SW480 (cell line): Measurements from ENCODE around the gene EVPL.
A peak's percentile ranks its signal among the peaks of the same experiment; 100 is the strongest.
"Not testable (repeated sequence)": the region's sequence is repeated elsewhere in the genome, so short reads cannot be mapped to it uniquely, and the experiment has no call there.

Experiments used
- DNase-seq: peaks from one replicate; pipeline ENCODE4 v3.0.0-alpha.2; 2016; ENCODE audit warnings: low spot score

EVPL gene

GRCh38 chr17:75996665-75997590, 30.2 kb downstream of the EVPL start:
- peak; percentile 89 for DNase-seq

- DNase-seq: no peak
These were observed 31.7 kb downstream of the EVPL start for GRCh38 chr17:75995385-75995925.

- DNase-seq: no peak
These were observed 32.2 kb downstream of the EVPL start for GRCh38 chr17:75994802-75995370.

GRCh38 chr17:75991396-75991795, 35.7 kb downstream of the EVPL start:
- DNase-seq: no peak

- DNase-seq: no peak
These were observed 40.1 kb downstream of the EVPL start for GRCh38 chr17:75987041-75987440.

GRCh38 chr17:75985986-75986385, 41.1 kb downstream of the EVPL start:
- no peak for DNase-seq

- DNase-seq: peak; percentile 20
These were observed 43.5 kb downstream of the EVPL start for GRCh38 chr17:75983501-75984181.

GRCh38 chr17:75981019-75981615, 46.0 kb downstream of the EVPL start:
- no peak for DNase-seq

- DNase-seq: no peak
These were observed 46.7 kb downstream of the EVPL start for GRCh38 chr17:75980188-75981018.

GRCh38 chr17:75979705-75980187, 47.4 kb downstream of the EVPL start:
- no peak for DNase-seq

- peak; percentile 97 for DNase-seq
These were observed 48.0 kb downstream of the EVPL start, which contains the start of the genes ACOX1 and TEN1 for GRCh38 chr17:75978938-75979704. Gene ACOX1, minus strand, starts transcription at chr17:75979166. Its CDS starts 93 bp downstream, at chr17:75979073. Gene TEN1, plus strand, starts transcription at chr17:75979240. Its CDS starts 6,953 bp downstream, at chr17:75986193.

- no peak for DNase-seq
These were observed 50.8 kb downstream of the EVPL start for GRCh38 chr17:75976175-75976848.

- DNase-seq: no peak
These were observed 51.3 kb downstream of the EVPL start for GRCh38 chr17:75975757-75976174.

- DNase-seq: not testable (repeated sequence)
These were observed 51.9 kb downstream of the EVPL start for GRCh38 chr17:75975187-75975586.

GRCh38 chr17:75970626-75971025, 56.5 kb downstream of the EVPL start:
- no peak for DNase-seq

- no peak for DNase-seq
These were observed 57.0 kb downstream of the EVPL start for GRCh38 chr17:75970011-75970523.

GRCh38 chr17:75969044-75969443, 58.1 kb downstream of the EVPL start:
- not testable (repeated sequence) for DNase-seq

- DNase-seq: no peak
These were observed 61.6 kb downstream of the EVPL start for GRCh38 chr17:75965468-75965867.

GRCh38 chr17:75959839-75960511, 67.1 kb downstream of the EVPL start:
- DNase-seq: no peak
